Right renal pelvis (tissue), 4 donors: Measurements from ENCODE around the gene GABRR3. TPM values are rescaled to one million over a fixed set of nuclear protein-coding genes. Genes with fewer than 3 reads are reported as not detected.

ENCODE experiments used
- DNase-seq, 4 donors: peaks; one replicate each; pipeline ENCODE4 v3.0.0-alpha.2; 2013; ENCODE audit warnings: low read depth in 4 of 4, low spot score in 3 of 4, missing footprints in 1 of 4
- polyA plus RNA-seq, 4 donors: library from polyadenylated mRNA; unstranded; fragments of 120-200 nt; gene quantifications; one replicate each; pipeline ENCODE4 v1.2.1, GENCODE V29; 2013; ENCODE audit not compliant: insufficient read length in 4 of 4

GABRR3 gene
- polyA plus RNA-seq, 4 donors: 0.04 to 0.10 TPM; not detected in 2

DNA sequence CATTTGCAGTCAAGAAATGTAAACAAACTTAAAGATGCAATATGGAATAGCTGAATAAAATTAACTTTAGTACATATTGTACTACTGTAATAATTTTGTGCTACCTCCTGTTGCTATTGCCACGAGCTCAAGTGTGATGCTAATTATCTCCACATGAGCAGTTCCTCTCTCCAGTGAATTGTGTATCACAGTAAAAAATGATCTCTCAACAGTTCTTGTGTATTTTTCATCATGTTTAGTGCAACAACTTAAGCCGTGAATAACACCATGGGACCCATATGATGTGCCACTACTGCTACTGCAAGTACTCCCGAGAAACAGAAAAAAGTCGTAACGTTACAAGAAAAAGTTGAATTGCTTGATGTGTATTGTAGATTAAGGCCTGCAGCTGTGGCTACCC is 75.2 kb downstream of the GABRR3 start:
- no peak for DNase-seq

DNA sequence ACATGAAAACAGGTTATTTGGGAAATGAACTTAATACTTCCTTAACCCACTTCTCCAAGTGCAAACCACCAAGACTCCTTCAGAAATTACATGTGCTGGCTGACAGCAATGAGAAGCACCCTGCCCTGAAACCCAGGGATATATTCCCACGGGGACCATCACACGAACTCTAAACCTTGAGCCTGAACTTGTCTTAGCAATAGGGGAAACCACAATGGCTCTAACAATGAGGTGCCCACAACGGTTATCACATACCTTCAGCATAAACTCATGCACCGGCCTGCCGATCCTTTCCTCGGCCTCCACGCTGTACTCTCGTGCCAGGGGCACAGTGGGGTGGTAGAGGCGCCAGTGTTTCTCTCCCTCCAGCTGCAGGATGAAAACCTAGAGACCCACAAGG is 76.3 kb downstream of the GABRR3 start:
- DNase-seq: no peak

GRCh38 chr3:97958396-97958795 is 76.7 kb downstream of the GABRR3 start:
- DNase-seq: no peak

- no peak for DNase-seq
Measured at GRCh38 chr3:97957617-97958311, 77.4 kb downstream of the GABRR3 start.

GRCh38 chr3:97956051-97956450 is 79.1 kb downstream of the GABRR3 start:
- DNase-seq: no peak

- DNase-seq: no peak
Measured at GRCh38 chr3:97954228-97954827, 80.8 kb downstream of the GABRR3 start.

- DNase-seq: no peak
Measured at GRCh38 chr3:97952872-97953271, 82.2 kb downstream of the GABRR3 start.

DNA sequence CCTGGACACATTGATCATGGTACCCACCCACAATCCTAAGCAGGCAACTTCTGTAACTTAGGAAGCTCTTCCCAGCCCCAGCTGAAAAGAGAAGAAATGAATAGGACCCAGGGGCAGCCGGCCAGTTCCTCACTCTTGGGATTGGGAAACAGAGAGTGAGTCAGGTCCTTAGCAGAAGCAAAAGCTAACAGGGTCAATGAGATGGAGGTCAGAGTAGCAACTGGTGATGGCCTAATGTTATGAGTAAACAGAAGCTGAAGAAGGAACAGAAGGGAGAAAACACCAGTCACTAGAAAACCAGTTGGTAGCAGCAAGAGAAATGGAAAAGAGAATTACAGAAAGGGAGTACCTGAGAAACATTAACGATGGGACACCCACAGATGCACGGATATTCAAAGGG is 82.8 kb downstream of the GABRR3 start:
- DNase-seq: no peak

GRCh38 chr3:97950360-97950759 is 84.8 kb downstream of the GABRR3 start:
- no peak for DNase-seq

DNA sequence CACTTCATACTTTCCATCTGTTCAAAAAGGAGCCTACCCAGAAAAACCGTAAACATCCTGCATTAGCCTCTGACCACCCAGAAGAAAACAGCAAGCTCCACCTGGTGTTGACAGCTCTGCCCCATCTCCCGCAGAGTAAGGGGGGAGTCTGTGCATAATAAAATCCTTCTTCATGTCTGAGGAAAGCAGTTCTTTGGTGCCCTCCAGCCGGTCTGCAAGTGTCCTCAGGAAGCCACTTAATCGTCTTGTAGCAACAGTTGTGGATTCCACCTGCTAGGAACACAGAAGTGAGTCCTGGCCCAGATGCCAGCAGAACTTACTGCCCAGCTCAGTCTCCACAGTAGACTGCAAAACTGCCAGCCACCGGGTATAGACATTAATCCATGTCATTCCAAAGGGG is 85.4 kb downstream of the GABRR3 start:
- no peak for DNase-seq

DNA sequence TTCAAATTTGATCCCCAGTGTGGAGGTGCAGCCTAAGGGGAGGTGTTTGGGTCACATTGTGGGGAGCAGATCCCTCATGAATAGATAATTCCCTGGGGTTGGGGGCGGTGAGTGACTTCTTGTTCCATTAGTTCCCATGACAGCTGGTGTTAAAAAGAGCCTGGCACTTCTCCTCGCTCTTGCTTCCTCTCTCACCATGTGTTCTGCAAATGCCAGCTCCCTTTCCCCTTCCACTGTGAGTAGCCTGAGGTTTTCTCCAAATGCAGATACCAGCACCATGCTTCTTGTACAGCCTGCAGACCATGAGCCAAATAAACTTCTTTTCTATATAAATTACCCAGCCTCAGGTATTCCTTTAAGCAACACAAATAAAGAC is 86.0 kb downstream of the GABRR3 start:
- no peak for DNase-seq

- DNase-seq: no peak
Measured at GRCh38 chr3:97948351-97949109, 86.6 kb downstream of the GABRR3 start.

DNA sequence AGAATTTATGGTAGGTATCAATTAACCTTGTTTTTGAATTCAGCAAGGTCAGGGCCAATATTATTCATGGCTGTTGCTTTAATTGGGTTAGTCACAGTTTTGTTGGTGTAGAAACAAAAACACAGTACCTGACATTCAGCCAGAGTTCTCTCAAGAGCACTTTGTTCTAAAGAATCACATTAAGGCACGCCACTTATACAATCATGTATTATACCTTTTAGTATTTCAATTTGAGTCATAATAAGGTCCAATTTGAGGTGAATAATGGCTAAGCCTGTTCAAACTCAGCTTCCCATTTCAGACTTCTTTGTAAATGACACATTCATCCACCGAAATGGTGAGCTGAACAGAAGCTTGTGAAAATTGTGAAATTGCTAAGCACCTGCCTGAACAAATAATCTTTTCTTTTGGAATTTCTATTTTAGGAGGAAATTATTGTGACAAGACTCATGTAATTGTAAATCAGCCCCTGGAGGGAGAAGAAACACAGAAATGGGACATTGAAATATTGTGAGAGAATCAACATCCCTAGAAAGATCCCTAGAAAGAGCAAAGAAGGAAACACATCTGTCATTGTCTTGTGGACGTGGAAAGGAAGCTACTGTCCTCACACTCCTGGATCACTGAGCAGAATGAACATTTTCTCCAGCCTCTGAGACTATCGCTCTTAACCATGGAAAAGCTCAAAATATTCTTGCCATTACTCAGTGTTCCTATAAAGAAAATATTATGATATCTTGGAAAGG is 92.1 kb downstream of the GABRR3 start:
- DNase-seq: no peak

GRCh38 chr3:97940034-97940433 is 95.1 kb downstream of the GABRR3 start:
- DNase-seq: no peak

- no peak for DNase-seq
Measured at GRCh38 chr3:97939401-97939800, 95.7 kb downstream of the GABRR3 start.

- no peak for DNase-seq
Measured at GRCh38 chr3:97938444-97938843, 96.7 kb downstream of the GABRR3 start.

- no peak for DNase-seq
Measured at GRCh38 chr3:97937205-97937604, 97.9 kb downstream of the GABRR3 start.

- no peak for DNase-seq
Measured at GRCh38 chr3:97935842-97936241, 99.3 kb downstream of the GABRR3 start.
